Stimulated activated CD8-positive, alpha-beta memory T cell treated with anti-CD3 and anti-CD28 coated beads, Interleukin-4, amount 100 ng/mL, for 4 hours (primary cell): ENCODE data around the gene BORCS8.
A peak's percentile ranks its signal among the peaks of the same experiment; 100 is the strongest.
"Not testable (repeated sequence)": the region's sequence is repeated elsewhere in the genome, so short reads cannot be mapped to it uniquely, and the experiment has no call there.

Experiments
- DNase-seq, 2 donors: peaks; one replicate each; pipeline ENCODE4 v3.0.0-alpha.2; 2020; ENCODE audit warnings: low read depth in 2 of 2, low spot score in 1 of 2

The BORCS8 gene

GRCh38 chr19:19181488-19181998 lies 10.4 kb downstream of the BORCS8 start:
- no peak for DNase-seq

DNA sequence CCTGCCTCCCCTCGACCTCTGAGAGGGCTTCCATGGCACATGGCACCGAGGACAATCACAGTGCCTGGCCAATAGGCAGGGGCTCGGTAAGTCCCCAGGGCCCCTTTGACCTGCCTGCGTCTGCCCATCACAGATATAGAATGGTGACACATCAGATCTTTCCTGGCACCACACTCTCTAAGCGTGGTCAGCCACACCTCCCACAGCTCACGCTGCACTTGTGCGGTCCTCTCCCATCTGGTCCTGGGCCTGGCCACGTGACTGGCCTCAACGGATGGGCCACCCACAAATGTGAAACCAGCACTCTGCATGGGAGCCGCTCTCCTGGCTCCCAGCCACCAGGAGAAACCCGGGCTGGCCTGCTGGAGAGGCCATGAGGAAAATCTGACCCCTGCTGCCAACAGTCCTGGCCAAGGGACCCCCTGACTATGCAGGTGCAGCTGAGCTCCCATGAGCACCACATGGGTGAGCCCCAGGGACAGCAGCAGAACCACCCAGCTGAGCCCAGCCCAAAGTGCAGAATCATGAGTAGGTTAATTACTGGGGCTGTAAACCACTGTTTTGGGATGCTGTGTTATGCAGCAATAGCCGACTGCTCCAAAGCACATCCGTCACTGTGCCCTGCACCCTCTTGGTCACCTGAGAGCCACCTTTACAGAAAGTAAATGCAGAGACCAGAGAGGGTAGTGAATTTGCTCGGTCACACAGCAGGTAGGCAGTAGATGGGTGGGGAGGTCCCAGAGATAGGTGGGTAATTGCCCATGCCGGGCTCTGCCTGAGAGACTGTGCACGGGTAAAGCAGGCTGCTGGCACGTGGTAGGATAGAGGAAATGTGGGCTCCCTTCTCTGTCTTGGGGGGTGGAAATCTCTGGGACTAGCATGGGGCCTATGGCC lies 12.2 kb downstream of the BORCS8 start:
- no peak for DNase-seq

- DNase-seq: no peak
Measured at GRCh38 chr19:19176950-19177349, 15.0 kb downstream of the BORCS8 start.

DNA sequence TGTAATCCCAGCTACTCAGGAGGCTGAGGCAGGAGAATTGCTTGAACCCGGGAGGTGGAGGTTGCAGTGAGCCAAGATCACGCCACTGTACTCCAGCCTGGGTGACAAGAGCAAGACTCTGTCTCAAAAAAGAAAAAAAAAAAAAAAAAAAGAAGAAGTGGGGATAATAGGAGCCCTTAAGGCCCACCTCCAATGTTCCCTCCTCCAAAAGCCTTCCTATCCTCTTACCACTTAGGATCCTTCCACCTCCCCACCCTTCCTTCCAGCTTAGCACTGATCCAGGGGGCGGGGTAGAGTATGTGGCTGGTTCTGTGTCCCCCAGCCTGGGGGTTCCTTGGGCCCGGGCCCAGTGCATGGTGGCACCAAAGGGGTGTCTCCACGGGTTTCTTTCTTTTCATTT lies 18.7 kb downstream of the BORCS8 start:
- DNase-seq: not testable (repeated sequence)

- no peak for DNase-seq
Measured at GRCh38 chr19:19171821-19172532, 20.0 kb downstream of the BORCS8 start.

DNA sequence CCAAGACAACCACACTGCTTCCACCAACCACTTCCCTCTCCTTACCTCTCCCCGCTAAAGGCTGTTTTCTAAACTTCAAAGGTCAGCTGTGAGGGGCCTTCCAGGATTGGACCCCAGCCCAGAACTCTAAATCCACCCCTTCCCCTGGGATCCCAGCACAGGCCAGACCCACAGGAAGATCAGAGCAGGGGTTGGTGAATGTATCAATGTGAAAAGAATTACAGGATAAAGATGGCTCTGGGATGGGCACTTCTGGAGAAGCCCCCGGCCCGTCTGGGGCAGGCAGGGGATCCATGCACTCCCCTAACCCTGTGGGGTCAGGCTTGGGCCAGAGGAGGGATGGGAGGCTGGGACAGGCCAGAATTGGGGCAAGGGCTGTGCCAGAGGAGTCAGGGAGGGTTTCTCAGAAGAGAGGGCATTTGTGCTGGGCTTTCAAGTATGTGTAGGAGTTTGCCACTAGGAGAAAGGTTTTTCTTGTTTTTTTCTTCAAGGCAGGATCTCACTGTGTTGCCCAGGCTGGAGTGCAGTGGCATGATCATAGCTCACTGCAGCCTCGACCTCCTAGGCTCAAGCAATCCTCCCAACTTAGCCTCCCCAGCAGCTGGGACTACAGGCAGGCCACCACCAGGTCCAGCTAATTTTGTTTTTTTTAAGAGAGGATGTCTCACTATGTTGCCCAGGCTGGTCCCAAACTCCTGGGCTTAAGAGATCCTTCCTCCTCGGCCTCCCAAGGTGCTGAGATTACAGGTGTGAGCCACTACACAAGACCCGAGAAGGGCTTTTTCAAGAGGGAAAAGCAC lies 20.9 kb downstream of the BORCS8 start:
- DNase-seq: no peak

DNA sequence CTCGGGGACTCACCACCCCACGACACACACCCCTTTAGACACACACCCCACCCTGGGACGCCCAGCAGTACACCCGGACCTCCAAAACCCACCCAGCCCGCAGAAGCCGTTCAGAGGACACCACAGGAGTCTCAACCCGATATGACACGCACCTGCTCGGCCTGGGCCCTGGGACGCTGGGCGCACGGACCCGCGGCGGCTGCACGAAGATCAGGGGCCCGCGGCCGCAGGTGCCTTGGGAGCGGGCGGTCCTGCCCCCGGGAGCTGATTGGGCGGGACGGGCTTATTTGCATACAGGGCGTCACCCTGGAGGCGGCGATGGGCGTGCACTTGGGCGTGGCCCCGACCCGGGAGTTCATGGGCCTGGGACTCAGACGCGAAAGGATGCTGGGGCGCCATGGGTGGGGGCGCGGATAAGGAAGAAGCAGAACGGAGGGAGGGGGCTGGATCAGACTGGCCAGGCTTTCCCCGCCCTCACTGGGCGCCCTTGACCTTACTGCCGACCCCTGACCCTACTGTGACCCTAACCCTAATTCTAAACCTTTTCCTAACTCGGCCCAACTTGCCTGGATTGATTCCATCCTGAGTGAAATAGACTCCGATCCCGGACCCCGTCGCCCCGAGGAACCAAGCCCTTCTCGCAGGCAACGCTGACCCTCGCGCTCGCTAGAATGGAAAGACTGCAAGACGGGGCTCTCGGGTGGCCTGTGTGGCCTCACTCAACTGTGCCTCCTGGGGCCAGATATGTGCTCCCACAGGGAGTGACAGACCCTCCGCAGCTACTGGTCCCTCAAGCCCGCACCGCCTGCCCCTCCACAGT lies 21.7 kb downstream of the BORCS8 start, which contains the start of gene MEF2B:
TSS of gene MEF2B (minus strand) at position 211 of the 820 bp plus-strand sequence. CDS start 19,528 bp downstream, outside the sequence.
- DNase-seq: peak; percentile 43 to 47

DNA sequence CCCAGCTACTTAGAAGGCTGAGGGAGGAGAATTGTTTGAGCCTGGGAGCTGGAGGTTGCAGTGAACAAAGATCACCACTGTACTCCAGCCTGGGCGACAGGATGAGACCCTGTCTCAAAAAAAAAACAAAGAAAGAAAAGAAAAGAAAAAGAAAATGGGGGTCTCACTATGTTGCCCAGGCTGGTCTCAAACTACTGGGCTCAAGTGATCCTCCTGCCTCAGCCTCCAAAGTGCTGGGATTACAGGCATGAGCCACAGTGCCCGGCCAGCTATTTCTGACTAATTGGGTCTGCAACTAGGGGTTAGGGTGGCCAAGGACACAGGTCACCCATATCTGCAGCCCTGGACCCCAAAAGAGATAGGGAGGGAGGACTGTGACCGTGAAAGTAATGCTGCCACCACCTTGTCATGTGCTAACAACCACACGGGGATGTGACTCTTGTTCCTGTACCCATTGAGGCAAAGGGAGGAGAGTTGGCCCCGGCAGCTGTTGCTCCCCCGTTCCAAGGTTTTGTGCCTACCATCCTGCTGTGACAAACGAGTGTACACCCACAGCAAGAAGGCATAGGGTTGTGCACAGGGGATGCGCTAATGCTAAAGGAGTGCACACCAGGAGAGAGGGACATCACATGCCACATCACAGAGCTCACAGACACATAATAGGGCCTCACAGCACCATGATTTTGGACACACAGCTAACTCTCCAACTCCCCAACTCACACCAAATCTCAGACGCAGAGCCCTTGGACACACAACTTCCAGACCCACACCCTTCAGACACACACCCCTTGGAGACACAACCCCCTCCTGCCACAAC lies 22.5 kb downstream of the BORCS8 start:
- no peak for DNase-seq

DNA sequence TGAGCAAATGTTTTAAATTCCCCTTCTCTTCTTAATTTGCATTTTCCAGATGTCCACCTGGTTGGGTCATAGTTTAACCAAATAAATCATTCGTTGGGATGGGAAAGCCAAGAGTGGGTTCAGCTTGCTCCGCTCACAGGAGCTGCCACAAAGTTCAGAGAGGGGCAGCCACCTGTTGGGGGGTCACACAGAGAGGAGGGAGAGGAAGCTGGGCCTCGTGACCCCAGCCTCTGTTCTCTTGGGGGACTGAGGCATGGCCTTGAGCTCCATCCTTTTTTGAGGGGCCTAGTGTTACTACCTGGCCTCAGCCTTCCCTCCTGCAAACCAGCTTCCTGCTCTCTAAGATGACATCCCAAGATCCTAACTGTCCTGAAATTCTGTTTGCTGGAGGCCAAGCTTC lies 24.3 kb downstream of the BORCS8 start:
- no peak for DNase-seq

- DNase-seq: no peak
Measured at GRCh38 chr19:19165396-19165795, 26.6 kb downstream of the BORCS8 start.

- DNase-seq: no peak
Measured at GRCh38 chr19:19162495-19162894, 29.5 kb downstream of the BORCS8 start.

DNA sequence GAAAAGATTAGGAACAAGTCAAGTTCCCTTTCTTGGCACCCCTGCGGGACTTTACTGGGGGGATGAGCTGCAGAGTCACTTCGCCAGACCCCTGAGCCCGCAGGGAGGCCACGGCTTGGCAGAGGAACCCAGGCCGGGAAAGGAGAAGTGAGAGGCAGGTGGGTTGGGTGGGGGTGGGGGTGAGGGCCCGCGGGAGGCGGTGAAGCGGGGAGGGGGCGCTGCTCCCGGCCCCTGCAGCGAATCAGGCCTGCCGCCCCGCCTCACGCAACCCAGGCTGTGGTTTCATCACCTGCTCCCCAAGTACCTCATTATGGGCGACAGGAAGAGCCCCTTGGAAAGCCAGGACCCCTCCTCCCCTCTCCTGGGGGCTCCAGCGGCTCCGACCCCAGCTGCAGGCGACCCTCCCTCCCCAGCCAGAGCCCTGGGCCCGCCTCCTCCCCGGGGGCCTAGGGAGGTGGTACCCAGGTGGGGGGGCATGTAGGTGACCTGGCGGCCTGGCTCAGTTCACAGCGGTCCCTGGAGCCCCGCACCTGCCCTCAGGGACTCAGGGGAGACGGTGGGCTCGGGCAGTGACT lies 31.4 kb downstream of the BORCS8 start:
- no peak for DNase-seq

GRCh38 chr19:19159534-19159933 lies 32.4 kb downstream of the BORCS8 start:
- DNase-seq: no peak

GRCh38 chr19:19157808-19158207 lies 34.1 kb downstream of the BORCS8 start:
- DNase-seq: no peak

DNA sequence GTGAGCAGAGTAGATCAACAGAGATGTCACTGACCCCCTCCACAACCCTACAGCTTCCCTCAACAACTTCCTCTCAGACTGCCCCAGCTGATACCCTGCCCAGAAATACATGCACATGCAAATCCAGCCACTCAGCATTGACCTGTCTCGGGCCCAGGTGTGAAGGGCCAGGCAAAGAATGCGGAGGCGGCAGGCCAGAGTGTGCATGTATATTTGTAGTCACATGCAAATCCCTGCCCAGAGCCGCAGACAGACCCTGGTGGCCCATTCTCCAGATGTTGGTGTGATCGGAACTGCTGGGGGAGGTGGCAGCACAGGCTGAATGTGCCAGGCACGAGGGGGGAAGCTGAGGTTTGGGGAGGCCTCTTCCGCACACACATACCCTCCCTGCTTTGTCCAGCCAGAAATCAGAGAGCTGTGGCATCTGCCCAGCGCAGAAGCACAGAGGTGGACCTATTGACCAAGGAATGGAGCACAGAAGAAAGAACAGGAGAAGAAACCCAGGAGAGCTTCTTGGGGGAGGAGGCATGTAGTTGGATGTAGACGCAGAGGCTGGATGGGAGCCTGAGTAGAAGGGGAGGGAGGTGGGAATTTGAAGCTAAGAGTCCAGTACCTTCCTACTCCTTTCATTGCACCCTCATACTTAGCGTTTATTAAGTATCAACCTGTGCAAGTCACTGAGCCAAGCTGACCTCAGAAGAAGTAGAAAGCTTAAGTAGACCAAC lies 36.3 kb downstream of the BORCS8 start:
- no peak for DNase-seq

DNA sequence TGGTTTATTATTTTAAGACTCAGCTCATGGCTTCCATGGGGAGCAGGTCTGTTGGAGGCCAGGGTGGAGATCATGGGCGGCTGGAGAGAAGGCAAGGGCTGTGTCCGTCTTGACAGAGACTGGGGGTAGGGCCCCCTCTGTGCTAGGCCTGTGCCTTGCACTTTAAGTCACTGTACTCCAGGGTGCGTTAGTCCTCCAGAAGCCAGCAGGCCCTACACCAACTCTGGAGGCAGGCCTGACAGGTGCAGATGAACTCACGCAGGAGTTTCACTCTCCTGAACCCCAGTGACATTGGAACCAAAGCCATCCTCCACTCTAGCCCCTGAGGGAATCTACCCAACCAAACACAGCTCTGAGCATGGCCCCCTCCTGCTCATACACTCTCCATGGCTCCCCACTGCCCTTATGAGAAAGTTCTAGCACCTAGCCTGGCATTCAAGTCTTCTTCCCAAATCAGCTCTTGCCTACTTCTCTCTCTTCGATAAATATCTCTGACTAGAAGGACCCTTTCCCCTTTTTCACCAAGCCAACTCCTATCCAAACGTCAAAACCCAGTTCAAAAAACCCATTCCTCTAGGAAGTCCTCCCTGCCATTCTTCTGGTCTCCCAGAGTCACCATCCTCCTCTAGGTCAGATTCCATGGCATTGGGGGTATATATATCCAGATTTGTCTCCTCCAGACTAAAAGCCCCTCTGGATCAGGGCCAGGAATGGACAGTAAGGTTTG lies 37.0 kb downstream of the BORCS8 start:
- DNase-seq: no peak

DNA sequence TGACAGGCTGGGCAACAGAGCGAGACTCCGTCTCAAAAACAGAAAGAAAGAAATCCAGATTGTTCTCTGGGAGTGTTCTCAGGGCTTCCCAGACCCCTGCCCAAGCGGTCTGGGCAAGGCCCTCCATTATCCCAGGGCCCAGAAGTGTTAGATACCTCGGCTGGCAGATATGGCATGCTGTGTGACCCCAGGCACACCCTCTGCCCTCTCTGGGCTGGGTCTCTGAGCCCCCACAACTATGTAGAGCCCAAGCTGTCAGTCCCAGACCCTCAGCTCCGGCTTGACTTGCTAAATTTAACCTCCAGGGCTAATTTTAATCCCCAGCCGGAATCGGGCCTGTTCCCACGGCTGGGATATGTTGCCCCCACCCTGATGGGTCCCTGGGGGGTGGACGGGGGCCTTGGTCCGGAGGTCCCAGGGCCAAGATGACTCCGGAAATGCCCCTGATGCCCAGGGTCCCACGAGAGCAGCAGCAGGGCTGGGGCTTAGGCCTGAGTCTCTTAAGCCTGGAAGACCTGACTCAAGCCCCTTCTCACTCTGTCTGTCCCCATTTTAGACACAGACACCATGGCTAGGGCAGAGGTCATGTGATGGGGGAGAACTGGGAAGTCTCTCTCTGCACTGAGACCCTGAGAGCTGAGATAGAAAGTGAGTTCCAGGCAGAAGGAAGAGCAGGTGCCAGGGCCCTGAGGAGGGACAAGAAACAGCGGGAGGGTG lies 39.1 kb downstream of the BORCS8 start:
- no peak for DNase-seq
